ENCODE data around the gene GREM1.

GREM1 gene

GRCh38 chr15:32705446-32705845 is 12.4 kb upstream of the GREM1 start:
- no peak for TF ChIP-seq CTCF (IDR thresholded peaks at IDR 0.05; ENCODE audit: low read depth, low read length, missing control alignments)
- in situ Hi-C loops (cut with HindIII; ENCODE audit: low sequenced_read_pairs): no loop called here
- DNase-seq (ENCODE audit: low read depth): no peak
- no peak overlapping the region for H3K4me3 ChIP-seq (ENCODE audit: low read depth, low read length)

DNA sequence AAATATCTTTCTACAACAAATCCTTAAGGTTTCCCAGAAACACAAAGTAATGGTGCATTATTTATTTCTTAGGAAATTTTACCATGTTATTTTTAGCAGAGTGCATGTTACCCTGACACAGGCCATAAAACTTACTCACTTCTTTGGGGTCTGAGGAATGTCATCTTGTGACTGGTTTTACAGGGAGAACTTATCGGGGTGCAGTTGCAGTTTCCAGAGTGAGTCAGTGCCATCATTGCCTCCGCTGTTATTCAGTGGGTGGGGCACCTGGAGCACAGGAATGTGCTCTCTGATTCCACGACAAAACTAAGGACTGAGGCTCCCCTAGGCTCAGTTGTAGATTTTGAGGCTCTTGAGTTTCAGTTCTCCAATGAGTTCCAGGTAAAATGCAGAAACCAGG is 11.1 kb upstream of the GREM1 start:
- H3K4me3 ChIP-seq (ENCODE audit: low read depth, low read length): no peak overlapping the region
- no peak for DNase-seq (ENCODE audit: low read depth)
- no peak for TF ChIP-seq CTCF (IDR thresholded peaks at IDR 0.05; ENCODE audit: low read depth, low read length, missing control alignments)
- in situ Hi-C loops (cut with HindIII; ENCODE audit: low sequenced_read_pairs): no loop called here

DNA sequence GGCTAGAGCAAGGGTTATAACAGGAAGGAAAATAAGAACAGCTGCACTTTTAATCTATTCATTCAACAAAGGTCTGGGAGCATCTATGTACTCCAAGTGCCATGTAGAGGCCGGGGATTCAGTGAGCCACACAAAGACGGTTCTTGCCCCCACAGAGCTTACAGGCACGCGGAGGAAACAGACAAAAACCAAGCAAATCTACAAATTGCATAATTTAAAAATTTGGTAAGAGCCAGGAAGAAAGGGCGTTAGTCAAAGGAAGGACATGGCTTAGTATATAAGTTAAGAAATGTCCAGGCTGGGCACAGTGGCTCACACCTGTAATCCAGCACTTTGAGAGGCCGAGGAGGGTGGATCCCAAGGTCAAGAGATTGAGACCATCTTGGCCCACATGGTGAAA is 10.4 kb upstream of the GREM1 start:
- in situ Hi-C loops (cut with HindIII; ENCODE audit: low sequenced_read_pairs): no loop called here

DNA sequence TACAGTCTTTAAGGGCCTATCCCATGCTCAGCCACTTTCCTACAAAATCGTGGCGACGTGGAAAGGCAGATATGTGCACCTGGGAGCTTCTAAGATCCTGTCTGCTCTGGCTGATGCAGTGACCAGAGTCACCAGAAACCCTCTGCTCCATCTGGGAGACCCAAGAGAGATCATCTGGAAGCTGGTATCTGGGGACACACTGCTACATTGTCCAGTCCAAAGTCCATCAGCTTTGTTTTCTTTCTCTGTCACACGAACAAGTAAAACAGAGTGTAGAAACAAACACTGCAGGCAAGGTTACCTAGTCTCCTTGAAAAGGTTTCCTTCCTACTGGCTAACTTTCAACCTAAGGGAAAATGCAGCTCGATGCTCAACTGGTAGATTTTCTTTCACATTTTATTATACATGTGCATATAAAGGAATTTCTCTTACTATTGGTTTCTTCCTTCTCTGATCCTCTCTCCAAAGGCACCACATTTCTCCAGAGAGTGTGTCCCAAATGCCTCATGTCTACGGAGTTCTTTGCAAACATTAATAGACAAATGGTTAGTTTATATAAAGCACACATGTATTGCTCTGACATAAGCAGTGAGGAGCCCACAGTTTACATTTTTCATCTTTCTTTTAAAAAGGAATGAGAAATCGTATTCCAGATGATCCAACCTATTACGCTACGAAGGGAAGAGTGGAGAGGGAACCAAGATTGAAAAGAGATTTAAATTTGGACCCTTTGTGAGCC is 8.3 kb upstream of the GREM1 start:
- DNase-seq (ENCODE audit: low read depth): no peak
- H3K4me3 ChIP-seq (ENCODE audit: low read depth, low read length): no peak overlapping the region
- no peak for TF ChIP-seq CTCF (IDR thresholded peaks at IDR 0.05; ENCODE audit: low read depth, low read length, missing control alignments)
- in situ Hi-C loops (cut with HindIII; ENCODE audit: low sequenced_read_pairs): no loop called here

More for the DNA sequence above, 10.4 kb upstream of the GREM1 start:
- no peak overlapping the region for H3K4me3 ChIP-seq (ENCODE audit: low read depth, low read length)
- no peak for TF ChIP-seq CTCF (IDR thresholded peaks at IDR 0.05; ENCODE audit: low read depth, low read length, missing control alignments)
- DNase-seq (ENCODE audit: low read depth): no peak

DNA sequence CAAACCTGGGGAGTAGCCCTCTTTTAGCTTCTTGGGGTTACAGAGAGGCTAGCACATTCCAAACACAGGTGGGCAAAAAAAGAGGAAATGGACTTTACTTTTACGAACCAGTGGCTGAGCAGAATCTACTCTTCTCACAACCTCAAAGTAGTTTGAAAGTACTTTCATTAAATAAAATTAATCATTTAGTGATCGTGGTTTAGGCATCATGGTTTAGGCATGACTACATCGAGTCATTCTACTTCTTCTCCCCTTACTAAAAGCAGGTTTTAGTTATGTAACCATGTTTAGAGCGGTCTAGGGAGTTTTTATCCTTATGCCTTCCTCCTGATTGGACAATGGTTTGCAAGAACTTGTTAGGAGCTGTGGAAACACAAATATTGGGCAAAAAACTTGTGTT is 2.5 kb upstream of the GREM1 start:
- no peak overlapping the region for H3K4me3 ChIP-seq (ENCODE audit: low read depth, low read length)
- no peak for TF ChIP-seq CTCF (IDR thresholded peaks at IDR 0.05; ENCODE audit: low read depth, low read length, missing control alignments)
- in situ Hi-C loops (cut with HindIII; ENCODE audit: low sequenced_read_pairs): no loop called here
- no peak for DNase-seq (ENCODE audit: low read depth)

DNA sequence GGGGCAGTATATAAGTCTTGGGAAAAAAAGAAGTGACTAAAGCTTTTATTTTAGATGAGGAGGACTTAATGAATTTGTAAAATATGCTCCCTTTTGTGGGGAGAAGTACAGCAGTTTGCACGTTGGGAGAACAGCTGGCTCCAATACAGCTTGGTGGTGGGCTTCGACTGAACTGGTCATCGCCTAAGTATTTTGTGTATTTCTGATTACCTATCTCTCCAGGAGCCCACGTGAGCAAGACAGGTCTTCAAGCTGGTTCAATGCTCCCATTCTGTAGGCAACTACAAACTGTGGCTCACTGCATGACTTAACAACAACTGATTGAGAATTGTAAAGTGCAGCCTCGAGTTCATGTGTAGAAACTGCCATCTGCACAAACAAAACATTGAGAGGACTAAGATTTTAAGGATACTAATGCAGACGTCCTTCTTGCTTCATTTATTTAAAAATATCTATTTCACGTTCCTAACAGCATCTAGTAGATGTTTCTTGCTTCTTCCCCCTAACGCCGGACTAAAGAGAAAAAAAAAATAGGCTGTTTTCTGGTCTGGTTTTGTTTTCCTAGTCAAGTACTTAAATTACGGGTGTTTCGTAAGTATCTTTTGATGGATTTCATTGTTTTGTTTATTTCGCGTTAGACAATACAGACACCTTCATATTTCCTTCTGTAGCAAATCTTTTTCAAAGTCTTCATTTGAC is 1.4 kb upstream of the GREM1 start:
- in situ Hi-C loops (cut with HindIII; ENCODE audit: low sequenced_read_pairs): no loop called here
- DNase-seq (ENCODE audit: low read depth): no peak
- H3K4me3 ChIP-seq (ENCODE audit: low read depth, low read length): no peak overlapping the region
- TF ChIP-seq CTCF (IDR thresholded peaks at IDR 0.05; ENCODE audit: low read depth, low read length, missing control alignments): no peak

Measured in astrocyte of the cerebellum (primary cell).